B cell (primary cell): ENCODE measurements around the gene RHBDL1. TPM values are rescaled to one million over a fixed set of nuclear protein-coding genes. Genes with fewer than 3 reads are reported as not detected.

Source experiments
- ATAC-seq: fragments of 200-7000 bp; cut with Tn5 transposase; one replicate; pipeline ENCODE4 v1.10.0; 2021; ENCODE audit warnings: low read depth, mild to moderate bottlenecking, moderate number of reproducible peaks, moderate library complexity
- CTCF ChIA-PET: fragments of 350-600 bp; sonication (Branson Sonifier 250); formaldehyde crosslinking; loops from one replicate; lab custom pipeline; 2021; ENCODE audit warnings: antibody characterized with exemption, inconsistent platforms; lab: Charles Lee
- POLR2A ChIA-PET: fragments of 350-600 bp; sonication (Branson Sonifier 250); formaldehyde crosslinking; loops from one replicate; lab custom pipeline; 2021; ENCODE audit warnings: antibody characterized with exemption; lab: Charles Lee
- DNase-seq: peaks from one replicate; pipeline ENCODE4 v3.0.0; 2013
- H2AFZ ChIP-seq: 2 replicates; pipeline ENCODE4 v1.6.1; 2012; ENCODE audit warnings: mild to moderate bottlenecking, low read depth, low read length; ENCODE audit not compliant: insufficient read depth, poor library complexity, severe bottlenecking
- H3K27ac ChIP-seq, 2 donors: 1 replicate in 1 of 2; 2 replicates in 1 of 2; pipeline ENCODE4 v1.5.1; 2012 to 2013; ENCODE audit warnings: low read length in 2 of 2, mild to moderate bottlenecking in 2 of 2, moderate library complexity in 1 of 2
- H3K27me3 ChIP-seq, 4 experiments: fragments of 200-600 bp in 1 of 4; sonication (generic) in 1 of 4; replicated peaks in 1 of 4; 1 replicate in 2 of 4; 2 replicates in 2 of 4; pipeline versions ENCODE4 v1.6.1 to v1.7.0; 2013 to 2016; ENCODE audit warnings: low read length in 3 of 4, mild to moderate bottlenecking in 2 of 4, mixed read lengths in 1 of 4, moderate library complexity in 1 of 4; ENCODE audit not compliant: insufficient read depth in 4 of 4, control insufficient read depth in 3 of 4; ENCODE audit errors: control extremely low read depth in 1 of 4
- H3K36me3 ChIP-seq, 2 experiments: replicated peaks in 1 of 2; 1 replicate in 1 of 2; 2 replicates in 1 of 2; pipeline versions ENCODE4 v1.6.1 to v1.7.1; 2013; ENCODE audit warnings: low read length in 1 of 2; ENCODE audit not compliant: insufficient read depth in 2 of 2, control insufficient read depth in 1 of 2; ENCODE audit errors: control extremely low read depth in 1 of 2, extremely low read depth in 1 of 2
- H3K4me1 ChIP-seq, 2 donors: fragments of 200-600 bp in 1 of 2; sonication (generic) in 1 of 2; 1 replicate in 1 of 2; 2 replicates in 1 of 2; pipeline versions ENCODE4 v1.5.1 to v1.6.1; 2013 to 2017; ENCODE audit warnings: low read length in 2 of 2; ENCODE audit not compliant: control insufficient read depth in 2 of 2, insufficient read depth in 2 of 2
- H3K4me2 ChIP-seq: replicated peaks from 2 replicates; pipeline ENCODE3; 2012; ENCODE audit warnings: mild to moderate bottlenecking, low read depth, low read length; ENCODE audit not compliant: poor library complexity, severe bottlenecking
- H3K4me3 ChIP-seq, 5 experiments: fragments of 200-600 bp in 1 of 5; sonication (generic) in 1 of 5; 1 replicate in 3 of 5; 2 replicates in 2 of 5; pipeline versions ENCODE4 v1.5.1 to v1.7.0; 2011 to 2016; ENCODE audit warnings: low read length in 4 of 5, mild to moderate bottlenecking in 4 of 5, low read depth in 2 of 5, control low read depth in 1 of 5, moderate library complexity in 1 of 5; ENCODE audit not compliant: insufficient read depth in 1 of 5; ENCODE audit errors: control extremely low read depth in 1 of 5, extremely low read depth in 1 of 5
- H3K79me2 ChIP-seq: fragments of 200-600 bp; sonication (generic); one replicate; pipeline ENCODE4 v1.6.0; 2016; ENCODE audit warnings: low read length; ENCODE audit not compliant: control insufficient read depth, insufficient read depth
- H3K9ac ChIP-seq: fragments of 200-600 bp; sonication (generic); 2 replicates; pipeline ENCODE4 v1.6.1; 2017; ENCODE audit warnings: mild to moderate bottlenecking, low read length, moderate library complexity
- H3K9me3 ChIP-seq, 3 donors: one replicate each; pipeline versions ENCODE4 v1.6.1 to v1.7.1; 2013; ENCODE audit warnings: low read length in 2 of 3; ENCODE audit not compliant: control insufficient read depth in 2 of 3, insufficient read depth in 1 of 3; ENCODE audit errors: control extremely low read depth in 1 of 3
- H4K20me1 ChIP-seq: 2 replicates; pipeline ENCODE4 v1.6.0; 2012; ENCODE audit warnings: mild to moderate bottlenecking, low read length; ENCODE audit not compliant: insufficient read depth, control insufficient read depth, poor library complexity, severe bottlenecking
- H3K27ac Mint-ChIP-seq: one replicate; pipeline ENCODE4 v1.8.0; 2021; ENCODE audit warnings: mixed read lengths
- H3K27me3 Mint-ChIP-seq: one replicate; pipeline ENCODE4 v1.8.0; 2021; ENCODE audit warnings: mixed read lengths
- H3K4me1 Mint-ChIP-seq: one replicate; pipeline ENCODE4 v1.8.0; 2021; ENCODE audit warnings: mixed read lengths
- H3K4me3 Mint-ChIP-seq: one replicate; pipeline ENCODE4 v1.8.0; 2021; ENCODE audit warnings: mixed read lengths
- H3K9me3 Mint-ChIP-seq: one replicate; pipeline ENCODE4 v1.8.0; 2022; ENCODE audit warnings: mixed read lengths; ENCODE audit not compliant: insufficient read depth
- EZH2 ChIP-seq: IDR thresholded peaks from 2 replicates; pipeline ENCODE4 v1.6.1; 2012; ENCODE audit warnings: borderline replicate concordance, low read depth, mild to moderate bottlenecking, moderate library complexity, low read length; ENCODE audit not compliant: insufficient read depth, poor library complexity, severe bottlenecking
- WGBS: methylation state at CpG from one replicate; pipeline ENCODE4 v1.1.5; 2013; ENCODE audit warnings: missing lambda C conversion rate; ENCODE audit not compliant: insufficient coverage; 5-methylcytosine and 5-hydroxymethylcytosine counted together
- intact Hi-C: fragments of 100-400 bp; cut with micrococcal nuclease; formaldehyde crosslinking; loops from one replicate; pipeline ENCODE4 v1.10.0; 2022
- polyA plus RNA-seq: library from polyadenylated mRNA; depleted of rRNA; stranded (reverse); fragments of >200 nt; gene quantifications from 2 replicates; pipeline ENCODE4 v1.2.3, GENCODE V29; 2012
- total RNA-seq, 2 donors: library from RNA; stranded (reverse); fragments of 120-200 nt in 1 of 2; gene quantifications; 1 replicate in 1 of 2; 2 replicates in 1 of 2; pipeline versions ENCODE4 v1.2.3 to v1.2.4, GENCODE V29; 2013 to 2022
- TF ChIP-seq, protein P1 (sequence below): fragments of 200-600 bp; IDR thresholded peaks from one replicate; pipeline ENCODE4 v1.8.0; 2022; ENCODE audit warnings: antibody characterized with exemption, mild to moderate bottlenecking

The RHBDL1 gene
- total and polyA plus RNA-seq, 2 donors (not counting 1 experiment from before 2014, with no cell fraction given), result 0.76 to 1.6 TPM

DNA sequence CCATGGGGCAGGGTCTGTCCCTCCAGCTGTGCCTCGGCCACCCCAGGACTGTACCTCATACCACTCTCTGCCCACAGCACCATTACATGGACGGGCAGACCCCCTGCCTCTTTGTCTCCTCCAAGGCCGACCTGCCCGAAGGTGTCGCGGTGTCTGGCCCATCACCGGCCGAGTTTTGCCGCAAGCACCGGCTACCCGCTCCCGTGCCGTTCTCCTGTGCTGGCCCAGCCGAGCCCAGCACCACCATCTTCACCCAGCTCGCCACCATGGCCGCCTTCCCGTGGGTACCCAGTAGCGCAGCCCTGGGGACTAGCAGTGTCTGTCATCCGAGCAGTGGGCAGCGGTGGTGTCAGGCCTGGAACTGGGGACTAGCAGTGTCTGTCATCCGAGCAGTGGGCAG lies 2.6 kb upstream of the RHBDL1 start:
- H3K4me3 Mint-ChIP-seq, result no peak overlapping the region
- intact Hi-C loops, result no loop called here
- Histone ChIP-seq H3K4me1 (peaks cover 15 to 27% of the 10 kb centered on the region in 2 donors), H3K27me3 (peaks cover 0 to 25% (median 11%) of the 10 kb centered on the region in 4 experiments), H3K36me3 (peaks cover 0 to 31% of the 10 kb centered on the region in 2 experiments), H3K27ac (no peak overlapping the region), H4K20me1 (peaks cover 31% of the 10 kb centered on the region), H3K79me2 (peaks cover 5% of the 10 kb centered on the region), H3K9me3 (peaks cover 0 to 7% (median 0%) of the 10 kb centered on the region in 3 donors), H3K9ac (no peak overlapping the region), H3K4me2 (no peak overlapping the region), H3K4me3 (no peak overlapping the region), H2AFZ (no peak overlapping the region)
- 97% methylated on average over 21 of the region's 21 CpGs for WGBS
- ChIA-PET POLR2A (no interaction called here), CTCF (interaction anchor here (1.2 kb wide), 1 partner anchor 11 kb away, joined by 3 read pairs; no protein-coding TSS in a partner anchor)
- DNase-seq, result no peak
- H3K27me3 Mint-ChIP-seq, result peaks cover 6% of the 10 kb centered on the region
- TF ChIP-seq EZH2, result no peak
- TF ChIP-seq, protein P1, sequence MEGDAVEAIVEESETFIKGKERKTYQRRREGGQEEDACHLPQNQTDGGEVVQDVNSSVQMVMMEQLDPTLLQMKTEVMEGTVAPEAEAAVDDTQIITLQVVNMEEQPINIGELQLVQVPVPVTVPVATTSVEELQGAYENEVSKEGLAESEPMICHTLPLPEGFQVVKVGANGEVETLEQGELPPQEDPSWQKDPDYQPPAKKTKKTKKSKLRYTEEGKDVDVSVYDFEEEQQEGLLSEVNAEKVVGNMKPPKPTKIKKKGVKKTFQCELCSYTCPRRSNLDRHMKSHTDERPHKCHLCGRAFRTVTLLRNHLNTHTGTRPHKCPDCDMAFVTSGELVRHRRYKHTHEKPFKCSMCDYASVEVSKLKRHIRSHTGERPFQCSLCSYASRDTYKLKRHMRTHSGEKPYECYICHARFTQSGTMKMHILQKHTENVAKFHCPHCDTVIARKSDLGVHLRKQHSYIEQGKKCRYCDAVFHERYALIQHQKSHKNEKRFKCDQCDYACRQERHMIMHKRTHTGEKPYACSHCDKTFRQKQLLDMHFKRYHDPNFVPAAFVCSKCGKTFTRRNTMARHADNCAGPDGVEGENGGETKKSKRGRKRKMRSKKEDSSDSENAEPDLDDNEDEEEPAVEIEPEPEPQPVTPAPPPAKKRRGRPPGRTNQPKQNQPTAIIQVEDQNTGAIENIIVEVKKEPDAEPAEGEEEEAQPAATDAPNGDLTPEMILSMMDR, result no peak
- no peaks in the 10 kb centered on the region for H3K9me3 Mint-ChIP-seq
- no peak for ATAC-seq
- H3K4me1 Mint-ChIP-seq, result peaks cover 19% of the 10 kb centered on the region
- no peak overlapping the region for H3K27ac Mint-ChIP-seq

DNA sequence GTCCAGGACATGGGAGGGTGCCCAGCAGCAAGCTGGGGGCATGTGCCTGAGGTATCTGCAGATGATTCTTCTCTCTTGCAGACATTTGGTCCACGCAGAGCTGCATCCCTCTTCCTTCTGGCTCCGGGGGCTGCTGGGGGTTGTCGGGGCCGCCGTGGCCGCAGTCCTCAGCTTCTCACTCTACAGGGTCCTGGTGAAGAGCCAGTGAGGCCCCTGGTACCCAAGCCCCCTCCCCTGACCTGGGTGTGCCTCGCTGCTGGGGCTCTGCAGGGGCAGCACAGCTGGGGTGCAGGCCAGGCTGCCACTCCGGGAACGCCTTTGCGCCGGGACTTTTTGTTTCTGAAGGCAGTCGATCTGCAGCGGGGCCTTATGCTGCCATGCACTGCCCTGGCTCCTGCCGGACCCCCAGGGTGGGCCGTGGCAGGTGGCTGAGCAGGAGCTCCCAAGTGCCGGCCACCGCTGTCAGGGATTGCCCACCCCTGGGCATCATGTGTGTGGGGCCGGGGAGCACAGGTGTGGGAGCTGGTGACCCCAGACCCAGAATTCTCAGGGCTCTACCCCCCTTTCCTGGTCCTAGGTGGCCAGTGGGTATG lies 2.0 kb upstream of the RHBDL1 start:
- intact Hi-C loops, result no loop called here
- Mint-ChIP-seq H3K4me1 (peaks cover 19% of the 10 kb centered on the region), H3K27ac (no peak overlapping the region), H3K9me3 (no peaks in the 10 kb centered on the region), H3K4me3 (no peak overlapping the region), H3K27me3 (peaks cover 6% of the 10 kb centered on the region)
- Histone ChIP-seq H3K36me3 (peaks cover 0 to 31% of the 10 kb centered on the region in 2 experiments), H3K27me3 (peaks cover 0 to 25% (median 11%) of the 10 kb centered on the region in 4 experiments), H4K20me1 (peaks cover 30% of the 10 kb centered on the region), H3K9ac (no peak overlapping the region), H2AFZ (no peak overlapping the region), H3K9me3 (peaks cover 0 to 7% (median 0%) of the 10 kb centered on the region in 3 donors), H3K79me2 (peaks cover 3% of the 10 kb centered on the region), H3K27ac (no peak overlapping the region), H3K4me1 (peaks cover 14 to 31% of the 10 kb centered on the region in 2 donors), H3K4me3 (no peak overlapping the region), H3K4me2 (no peak overlapping the region)
- TF ChIP-seq, protein P1, result no peak
- no peak for TF ChIP-seq EZH2
- 95% methylated on average over 17 of the region's 18 CpGs for WGBS
- ChIA-PET POLR2A (no interaction called here), CTCF (interaction anchor here (1.2 kb wide), 1 partner anchor 12 kb away, joined by 3 read pairs; no protein-coding TSS in a partner anchor)
- DNase-seq, result no peak
- no peak for ATAC-seq
